IMR-90 (cell line): ENCODE results near the gene IFNGR1. TPM values are rescaled to one million over a fixed set of nuclear protein-coding genes. Genes with fewer than 3 reads are reported as not detected.

ENCODE experiments used
- ATAC-seq: fragments of 200-7000 bp; cut with Tn5 transposase; 2 replicates; pipeline ENCODE4 v1.9.1; 2020; ENCODE audit warnings: low read depth, mild to moderate bottlenecking, moderate library complexity
- BruUV-seq: library from RNA; stranded (reverse); fragments of 400-500 nt; replicated peaks from 2 replicates; lab custom pipeline; 2021; lab: Mats Ljungman, UMichigan
- CTCF ChIA-PET: fragments of 300-600 bp; formaldehyde crosslinking; extraction: SDS; loops from one replicate; lab custom pipeline; 2021; ENCODE audit warnings: antibody characterized with exemption; lab: Yijun Ruan, JAX
- POLR2A ChIA-PET: fragments of 300-600 bp; sonication (Branson Sonifier 250); formaldehyde crosslinking; loops from one replicate; lab custom pipeline; 2022; ENCODE audit warnings: antibody characterized with exemption; ENCODE audit not compliant: unreplicated experiment; lab: Charles Lee
- DNase-seq: peaks from one replicate; pipeline ENCODE4 v3.0.0; 2013
- H2AFZ ChIP-seq: replicated peaks from 2 replicates; pipeline ENCODE3; 2013; ENCODE audit warnings: low read length, mild to moderate bottlenecking; ENCODE audit not compliant: poor library complexity
- H2AK5ac ChIP-seq: 2 replicates; pipeline ENCODE4 v1.6.1; 2013; ENCODE audit warnings: low read depth, low read length, inconsistent platforms
- H2AK9ac ChIP-seq: replicated peaks from 2 replicates; pipeline ENCODE3; 2013; ENCODE audit warnings: mild to moderate bottlenecking, low read depth, low read length, moderate library complexity; ENCODE audit not compliant: poor library complexity
- H2BK120ac ChIP-seq: 2 replicates; pipeline ENCODE4 v1.6.1; 2013; ENCODE audit warnings: low read depth, low read length, inconsistent platforms
- H2BK15ac ChIP-seq: 3 replicates; pipeline ENCODE4 v1.6.1; 2013; ENCODE audit warnings: low read depth, low read length, inconsistent platforms
- H2BK20ac ChIP-seq: 2 replicates; pipeline ENCODE4 v1.6.1; 2013; ENCODE audit warnings: low read depth, mild to moderate bottlenecking, inconsistent platforms, low read length, moderate library complexity
- H2BK5ac ChIP-seq: 2 replicates; pipeline ENCODE4 v1.6.1; 2013; ENCODE audit warnings: mild to moderate bottlenecking, low read depth, low read length, inconsistent platforms; ENCODE audit not compliant: poor library complexity, severe bottlenecking
- H3K14ac ChIP-seq: replicated peaks from 2 replicates; pipeline ENCODE4 v1.6.1; 2013; ENCODE audit warnings: low read depth, low read length, inconsistent platforms
- H3K18ac ChIP-seq: 2 replicates; pipeline ENCODE4 v1.6.1; 2013; ENCODE audit warnings: low read depth, low read length, control low read depth
- H3K23ac ChIP-seq: 2 replicates; pipeline ENCODE4 v1.6.1; 2013; ENCODE audit warnings: low read depth, low read length, inconsistent platforms
- H3K27ac ChIP-seq: 2 replicates; pipeline ENCODE4 v1.5.1; 2013; ENCODE audit warnings: mild to moderate bottlenecking, control low read depth, low read length; ENCODE audit not compliant: insufficient read depth
- H3K27me3 ChIP-seq: 2 replicates; pipeline ENCODE4 v1.6.1; 2013; ENCODE audit warnings: low read length; ENCODE audit not compliant: control insufficient read depth, insufficient read depth
- H3K36me3 ChIP-seq: 2 replicates; pipeline ENCODE4 v1.6.1; 2013; ENCODE audit warnings: low read length, mixed read lengths; ENCODE audit not compliant: control insufficient read depth, insufficient read depth
- H3K4ac ChIP-seq: 2 replicates; pipeline ENCODE4 v1.6.1; 2013; ENCODE audit warnings: low read depth, low read length, inconsistent platforms
- H3K4me1 ChIP-seq: 2 replicates; pipeline ENCODE4 v1.6.1; 2013; ENCODE audit warnings: low read length, mixed read lengths; ENCODE audit not compliant: control insufficient read depth, insufficient read depth
- H3K4me2 ChIP-seq: 2 replicates; pipeline ENCODE4 v1.6.1; 2013; ENCODE audit warnings: low read depth, mild to moderate bottlenecking, control low read depth, low read length, moderate library complexity
- H3K4me3 ChIP-seq: 2 replicates; pipeline ENCODE4 v1.5.1; 2013; ENCODE audit warnings: low read depth, mild to moderate bottlenecking, control low read depth, low read length, moderate library complexity; ENCODE audit not compliant: insufficient read depth
- H3K56ac ChIP-seq: 2 replicates; pipeline ENCODE4 v1.6.1; 2013; ENCODE audit warnings: low read length, inconsistent platforms; ENCODE audit not compliant: insufficient read depth; ENCODE audit errors: extremely low read depth
- H3K79me1 ChIP-seq, 2 experiments: 2 replicates each; pipeline ENCODE4 v1.6.1; 2013; ENCODE audit warnings: low read length in 2 of 2, inconsistent platforms in 1 of 2, low read depth in 1 of 2
- H3K9ac ChIP-seq: 2 replicates; pipeline ENCODE4 v1.6.1; 2013; ENCODE audit warnings: low read depth, low read length, control low read depth
- H3K9me1 ChIP-seq: 2 replicates; pipeline ENCODE4 v1.6.1; 2013; ENCODE audit warnings: low read length, inconsistent platforms; ENCODE audit not compliant: insufficient read depth
- H3K9me3 ChIP-seq: 2 replicates; pipeline ENCODE4 v1.6.1; 2013; ENCODE audit warnings: low read length; ENCODE audit not compliant: control insufficient read depth, insufficient read depth
- H4K20me1 ChIP-seq: 2 replicates; pipeline ENCODE4 v1.6.1; 2013; ENCODE audit warnings: low read length, inconsistent platforms; ENCODE audit not compliant: insufficient read depth
- H4K5ac ChIP-seq: 2 replicates; pipeline ENCODE4 v1.6.1; 2013; ENCODE audit warnings: mild to moderate bottlenecking, low read depth, low read length, control low read depth
- H4K8ac ChIP-seq, 2 experiments: 2 replicates each; pipeline ENCODE4 v1.6.1; 2013; ENCODE audit warnings: low read depth in 2 of 2, low read length in 2 of 2, control low read depth in 1 of 2, inconsistent platforms in 1 of 2
- H4K91ac ChIP-seq: 2 replicates; pipeline ENCODE4 v1.6.1; 2013; ENCODE audit warnings: low read depth, low read length, inconsistent platforms; ENCODE audit not compliant: insufficient read depth
- CEBPB ChIP-seq: IDR thresholded peaks from 2 replicates; pipeline ENCODE4 v1.6.1; 2012; ENCODE audit warnings: low read depth, low read length, improper control_type of control experiment
- CHD1 ChIP-seq: IDR thresholded peaks from 2 replicates; pipeline ENCODE4 v1.6.1; 2012; ENCODE audit warnings: low read depth, low read length, improper control_type of control experiment
- FOS ChIP-seq: fragments of 150-350 bp; IDR thresholded peaks from 2 replicates; pipeline ENCODE4 v1.6.1; 2016; ENCODE audit warnings: low read depth, low read length
- MAFK ChIP-seq: IDR thresholded peaks from 2 replicates; pipeline ENCODE4 v1.6.1; 2012; ENCODE audit warnings: low read depth, low read length, improper control_type of control experiment
- MAZ ChIP-seq: IDR thresholded peaks from 2 replicates; pipeline ENCODE4 v1.6.1; 2012; ENCODE audit warnings: low read depth, mild to moderate bottlenecking, low read length, improper control_type of control experiment, moderate library complexity, borderline replicate concordance
- MXI1 ChIP-seq: IDR thresholded peaks from 2 replicates; pipeline ENCODE4 v1.6.1; 2012; ENCODE audit warnings: low read depth, mild to moderate bottlenecking, low read length, moderate library complexity, borderline replicate concordance
- RFX5 ChIP-seq: IDR thresholded peaks from 2 replicates; pipeline ENCODE4 v1.8.0; 2012; ENCODE audit warnings: low read depth, mild to moderate bottlenecking, low read length, moderate library complexity
- SMC3 ChIP-seq: fragments of 150-350 bp; IDR thresholded peaks from 2 replicates; pipeline ENCODE4 v1.6.1; 2016; ENCODE audit warnings: low read depth, mild to moderate bottlenecking, antibody characterized with exemption, low read length, moderate library complexity
- WGBS, 2 experiments: methylation state at CpG; one replicate each; pipeline versions ENCODE4 v1.1.5 to v1.1.7; 2013; ENCODE audit warnings: missing lambda C conversion rate in 2 of 2; ENCODE audit not compliant: insufficient read length in 1 of 2; ENCODE audit errors: extremely low coverage in 2 of 2; 5-methylcytosine and 5-hydroxymethylcytosine counted together
- dilution Hi-C: fragments of 300-500 bp; cut with HindIII; formaldehyde crosslinking; loops from one replicate; pipeline ENCODE4 v1.14.3; 2018; ENCODE audit warnings: low sequenced_read_pairs; ENCODE audit not compliant: unreplicated experiment
- in situ Hi-C: fragments of 300-500 bp; cut with MboI; formaldehyde crosslinking; loops from 3 replicates; pipeline ENCODE4 v1.14.3; 2019; ENCODE audit warnings: low sequenced_read_pairs, inconsistent platforms, mixed read lengths
- intact Hi-C: fragments of 100-400 bp; cut with micrococcal nuclease; formaldehyde crosslinking; loops from 2 replicates; pipeline ENCODE4 v1.10.0; 2022
- polyA plus RNA-seq, 3 experiments: library from polyadenylated mRNA; depleted of rRNA; stranded (reverse); fragments of >200 nt; gene quantifications; 2 replicates each; pipeline ENCODE4 v1.2.3, GENCODE V29; 2012; ENCODE audit warnings: low replicate concordance in 1 of 3
- total RNA-seq: library from RNA; depleted of rRNA; stranded (reverse); fragments of >200 nt; gene quantifications from 2 replicates; pipeline ENCODE4 v1.2.3, GENCODE V29; 2012
- TF ChIP-seq, protein P1 (sequence below): fragments of 150-350 bp; IDR thresholded peaks from 2 replicates; pipeline ENCODE4 v1.6.1; 2017; ENCODE audit warnings: mild to moderate bottlenecking, antibody characterized with exemption, low read length, low read depth
- TF ChIP-seq, protein P2 (sequence below): conservative IDR thresholded peaks from 2 replicates; pipeline ENCODE4 v1.5.1; 2012; ENCODE audit warnings: mild to moderate bottlenecking, low read depth, low read length, improper control_type of control experiment

Gene IFNGR1
- total and polyA plus RNA-seq, 2 of the 4 experiments (the other 2 are of a cell fraction): 19.1 to 25.6 TPM

DNA sequence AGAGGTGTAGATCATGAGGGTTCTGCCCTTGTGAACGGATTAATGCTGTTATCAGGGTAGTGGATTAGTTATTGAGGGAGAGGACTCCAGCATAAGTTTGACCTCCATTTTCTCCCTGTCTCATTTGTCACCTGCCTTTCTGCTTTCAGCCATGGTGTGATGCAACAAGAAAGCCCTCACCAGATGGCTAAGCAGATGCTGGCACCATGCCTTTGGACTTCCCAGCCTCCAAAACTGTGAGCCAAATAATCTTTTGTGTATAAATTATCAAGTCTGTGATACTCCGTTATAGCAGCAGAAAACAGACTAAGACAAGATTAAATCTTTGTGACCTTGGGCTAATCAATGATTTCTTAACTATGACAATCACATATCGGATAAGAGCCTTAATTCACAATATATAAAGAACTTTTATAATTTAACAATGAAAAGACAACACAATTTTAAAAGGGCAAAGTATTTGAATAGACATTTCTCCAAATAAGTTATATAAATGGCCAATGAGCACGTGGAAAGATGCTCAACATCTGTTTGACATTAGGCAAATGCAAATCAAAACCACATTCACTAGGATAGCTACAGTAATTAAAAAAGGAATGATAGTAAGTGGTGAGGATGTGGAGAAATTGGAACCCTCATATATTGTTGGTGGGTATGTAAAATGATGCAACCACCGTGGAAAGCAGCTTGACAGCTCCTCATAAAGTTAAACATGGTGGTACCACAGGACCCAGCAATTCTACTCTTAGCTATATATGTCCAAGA lies 45.3 kb upstream of the IFNGR1 start:
- intact Hi-C loops (no loop called here), in situ Hi-C loops (no loop called here)

More for the DNA sequence above, 45.3 kb upstream of the IFNGR1 start:
- no CpG with 5 or more reads among the region's 5 CpGs for WGBS, 2 experiments
- DNase-seq (no peak), ATAC-seq (no peak)
- TF ChIP-seq FOS (no peak), MAFK (no peak), CHD1 (no peak), RFX5 (no peak), CEBPB (no peak), MXI1 (no peak), SMC3 (no peak), MAZ (no peak)
- TF ChIP-seq, protein P1, sequence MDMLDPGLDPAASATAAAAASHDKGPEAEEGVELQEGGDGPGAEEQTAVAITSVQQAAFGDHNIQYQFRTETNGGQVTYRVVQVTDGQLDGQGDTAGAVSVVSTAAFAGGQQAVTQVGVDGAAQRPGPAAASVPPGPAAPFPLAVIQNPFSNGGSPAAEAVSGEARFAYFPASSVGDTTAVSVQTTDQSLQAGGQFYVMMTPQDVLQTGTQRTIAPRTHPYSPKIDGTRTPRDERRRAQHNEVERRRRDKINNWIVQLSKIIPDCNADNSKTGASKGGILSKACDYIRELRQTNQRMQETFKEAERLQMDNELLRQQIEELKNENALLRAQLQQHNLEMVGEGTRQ: no peak
- TF ChIP-seq, protein P2, sequence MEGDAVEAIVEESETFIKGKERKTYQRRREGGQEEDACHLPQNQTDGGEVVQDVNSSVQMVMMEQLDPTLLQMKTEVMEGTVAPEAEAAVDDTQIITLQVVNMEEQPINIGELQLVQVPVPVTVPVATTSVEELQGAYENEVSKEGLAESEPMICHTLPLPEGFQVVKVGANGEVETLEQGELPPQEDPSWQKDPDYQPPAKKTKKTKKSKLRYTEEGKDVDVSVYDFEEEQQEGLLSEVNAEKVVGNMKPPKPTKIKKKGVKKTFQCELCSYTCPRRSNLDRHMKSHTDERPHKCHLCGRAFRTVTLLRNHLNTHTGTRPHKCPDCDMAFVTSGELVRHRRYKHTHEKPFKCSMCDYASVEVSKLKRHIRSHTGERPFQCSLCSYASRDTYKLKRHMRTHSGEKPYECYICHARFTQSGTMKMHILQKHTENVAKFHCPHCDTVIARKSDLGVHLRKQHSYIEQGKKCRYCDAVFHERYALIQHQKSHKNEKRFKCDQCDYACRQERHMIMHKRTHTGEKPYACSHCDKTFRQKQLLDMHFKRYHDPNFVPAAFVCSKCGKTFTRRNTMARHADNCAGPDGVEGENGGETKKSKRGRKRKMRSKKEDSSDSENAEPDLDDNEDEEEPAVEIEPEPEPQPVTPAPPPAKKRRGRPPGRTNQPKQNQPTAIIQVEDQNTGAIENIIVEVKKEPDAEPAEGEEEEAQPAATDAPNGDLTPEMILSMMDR: no peak
- Histone ChIP-seq H2AK5ac (no peak overlapping the region), H3K9me1 (no peaks in the 10 kb centered on the region), H3K4ac (no peak overlapping the region), H4K91ac (no peak overlapping the region), H3K27me3 (peaks cover 13% of the 10 kb centered on the region), H2BK15ac (no peak overlapping the region), H2BK5ac (no peak overlapping the region), H2BK20ac (no peak overlapping the region), H3K79me1 (no peaks in the 10 kb centered on the region), H3K9me3 (peaks cover 2% of the 10 kb centered on the region; the same call in 1 of the 2 replicates), H3K4me2 (no peak overlapping the region), H2AK9ac (no peak overlapping the region), H3K18ac (no peak overlapping the region), H4K5ac (no peak overlapping the region), H3K14ac (no peak overlapping the region), H3K56ac (no peak overlapping the region), H3K9ac (no peak overlapping the region), H3K36me3 (no peaks in the 10 kb centered on the region), H3K4me1 (peaks cover 3% of the 10 kb centered on the region; the same call in 1 of the 2 replicates), H3K23ac (no peak overlapping the region), H2AFZ (no peak overlapping the region), H2BK120ac (no peak overlapping the region), H4K20me1 (no peaks in the 10 kb centered on the region), H3K4me3 (no peak overlapping the region), H4K8ac (no peak overlapping the region), H3K27ac (no peak overlapping the region)
- dilution Hi-C loops: no loop called here
- POLR2A ChIA-PET: no interaction called here
- CTCF ChIA-PET: interaction anchor here (0.7 kb wide), 1 partner anchor 578 kb away, joined by 3 read pairs; no protein-coding TSS in a partner anchor
- BruUV-seq: no TSS peak
